ENCODE data around the gene PRCP. TPM values are rescaled to one million over a fixed set of nuclear protein-coding genes. Genes with fewer than 3 reads are reported as not detected.

PRCP gene
- total and polyA plus RNA-seq, 2 donors (not counting 3 experiments of a cell fraction or from before 2014, with no cell fraction given): 170 to 277 TPM

- Histone ChIP-seq H3K4me3 (replicated peaks in 1 of 3; ENCODE audit: insufficient read depth in 1 of 3, low read depth in 1 of 3, low read length in 3 of 3) (peak overlapping the region; percentile 50 to 75 (median 66)), H3K9me3 (replicated peaks; ENCODE audit: control insufficient read depth, insufficient read depth, low read length) (no peaks in the 10 kb centered on the region), H3K36me3 (ENCODE audit: control insufficient read depth in 2 of 2, extremely low read depth in 1 of 2, insufficient read depth in 2 of 2, low read length in 2 of 2) (no peaks in the 10 kb centered on the region), H3K79me2 (ENCODE audit: control insufficient read depth, insufficient read depth, low read length) (peaks cover 35% of the 10 kb centered on the region), H3K9ac (replicated peaks; ENCODE audit: extremely low read depth, insufficient read depth, low read length) (peak overlapping the region; percentile 56), H3K4me2 (ENCODE audit: insufficient read depth, low read length) (peak overlapping the region; percentile 87), H3K9me1 (replicated peaks; ENCODE audit: control insufficient read depth, extremely low read depth, insufficient read depth, low read length) (no peaks in the 10 kb centered on the region), H3K27ac (ENCODE audit: insufficient read depth, low read depth, low read length) (peak overlapping the region; percentile 32), H3K4me1 (ENCODE audit: control insufficient read depth, extremely low read depth, insufficient read depth, low read length) (peaks cover 36% of the 10 kb centered on the region), H3K27me3 (ENCODE audit: control insufficient read depth in 2 of 2, insufficient read depth in 2 of 2, low read length in 2 of 2) (no peaks in the 10 kb centered on the region), H4K20me1 (replicated peaks; ENCODE audit: control insufficient read depth, extremely low read depth, insufficient read depth, low read length) (no peaks in the 10 kb centered on the region), H2AFZ (ENCODE audit: low read depth, low read length) (peak overlapping the region; percentile 48)
- CTCF ChIA-PET: interaction anchor here (0.7 to 9.1 kb wide), 19 partner anchors 12 to 380 kb away, joined by 3 to 191 read pairs (median 6); partner anchors contain the start of genes ANKRD42 and PCF11
- DNase-seq (ENCODE audit: low read depth, low spot score) (no peak), FAIRE-seq (no peak)
- dilution Hi-C loops (cut with MboI; ENCODE audit: extremely low pct_ligation_motif_present, low sequenced_read_pairs): no loop called here
- POLR2A ChIA-PET: interaction anchor here (0.6 to 2.1 kb wide), 3 partner anchors 12 to 254 kb away, joined by 3 to 8 read pairs (median 6); partner anchors contain the start of gene PCF11
- intact Hi-C loops (cut with micrococcal nuclease): loop anchor here (1.0 to 10.0 kb wide), 7 partner anchors 18 to 918 kb away; partner anchors contain the start of genes ANKRD42, CCDC90B and RAB30
- TF ChIP-seq CTCF (IDR thresholded peaks at IDR 0.05; ENCODE audit: extremely low read depth in 1 of 2, insufficient read depth in 1 of 2, low read depth in 1 of 2, low read length in 2 of 2) (no peak), FOS (IDR thresholded peaks at IDR 0.05; ENCODE audit: borderline replicate concordance, insufficient read depth, low read length) (no peak), JUN (IDR thresholded peaks at IDR 0.05; ENCODE audit: borderline replicate concordance, insufficient read depth, insufficient read length, low read depth) (no peak), POLR2A (IDR thresholded peaks at IDR 0.05; ENCODE audit: low read depth, low read length) (no peak), EZH2 (IDR thresholded peaks at IDR 0.05; ENCODE audit: borderline replicate concordance, low read depth, low read length, severe bottlenecking) (no peak), GATA2 (IDR thresholded peaks at IDR 0.05; ENCODE audit: insufficient read depth, insufficient read length, low read depth, low read length) (no peak), MYC (IDR thresholded peaks at IDR 0.05; ENCODE audit: low read depth, low read length) (no peak), POLR2AphosphoS5 (IDR thresholded peaks at IDR 0.05; ENCODE audit: insufficient read depth, low read depth, low read length) (no peak)
- TF ChIP-seq, protein P1, sequence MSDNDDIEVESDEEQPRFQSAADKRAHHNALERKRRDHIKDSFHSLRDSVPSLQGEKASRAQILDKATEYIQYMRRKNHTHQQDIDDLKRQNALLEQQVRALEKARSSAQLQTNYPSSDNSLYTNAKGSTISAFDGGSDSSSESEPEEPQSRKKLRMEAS (IDR thresholded peaks at IDR 0.05; ENCODE audit: insufficient read depth, insufficient read length): no peak
- TSS peak; percentile 69 for BruUV-seq (replicated peaks)
These were observed 1.8 kb upstream of the PRCP start for GRCh38 chr11:82901922-82902485.

Measured in endothelial cell of umbilical vein (primary cell).